NCI-H460 (cell line): ENCODE measurements around the gene CD164. TPM values are rescaled to one million over a fixed set of nuclear protein-coding genes. Genes with fewer than 3 reads are reported as not detected.
"Not testable (repeated sequence)": the region's sequence is repeated elsewhere in the genome, so short reads cannot be mapped to it uniquely, and the experiment has no call there.

Source experiments
- DNase-seq: peaks from one replicate; pipeline ENCODE4 v3.0.0-alpha.2; 2016; ENCODE audit warnings: low read depth; ENCODE audit errors: extremely low read depth
- total RNA-seq: library from RNA; depleted of rRNA; stranded (reverse); fragments of >200 nt; shearing (Covaris generic); gene quantifications from 2 replicates; pipeline ENCODE4 v1.2.3, GENCODE V29; 2014

Gene CD164
- total RNA-seq, 1 experiment from 2014 or later = 98.5 TPM

DNA sequence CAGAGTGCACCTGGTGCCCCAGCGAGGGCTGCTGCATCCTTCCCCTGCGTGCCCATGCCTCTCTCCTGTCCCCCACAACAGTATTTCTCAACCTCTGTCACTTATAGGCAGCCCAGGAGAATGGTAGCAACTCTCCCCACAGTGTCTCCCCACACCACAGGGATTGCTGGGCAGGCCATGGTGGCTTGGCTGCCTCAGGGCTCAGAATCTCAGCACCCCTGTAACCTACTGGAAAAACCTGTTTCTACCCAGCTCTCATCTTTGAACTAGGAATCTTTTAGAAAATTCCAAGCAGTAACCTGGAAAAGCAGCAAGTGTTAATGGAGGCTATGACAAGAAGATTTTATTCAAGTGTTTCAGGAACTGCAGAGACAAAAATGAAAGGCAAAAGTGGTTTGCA, 38.0 kb downstream of the CD164 start:
- DNase-seq = no peak

DNA sequence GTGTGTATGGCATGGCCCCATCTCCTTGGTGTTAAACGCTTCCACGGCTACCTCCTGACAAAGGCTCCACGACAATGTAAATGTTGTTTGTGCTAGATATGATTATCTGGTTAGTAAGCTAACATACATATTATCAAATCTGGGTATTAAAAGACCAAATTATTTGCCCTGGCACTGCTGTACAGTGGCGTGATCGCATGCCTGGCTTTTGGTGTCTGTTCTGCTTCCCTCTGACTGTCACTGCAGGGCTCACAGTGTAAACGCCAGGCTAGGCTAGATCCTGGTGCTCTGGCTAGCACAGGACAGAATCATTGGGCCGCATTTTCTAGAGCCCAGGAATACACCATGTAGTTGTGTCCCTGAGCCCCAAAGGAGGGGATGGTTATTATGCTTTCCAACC, 38.7 kb downstream of the CD164 start:
- no peak for DNase-seq

DNA sequence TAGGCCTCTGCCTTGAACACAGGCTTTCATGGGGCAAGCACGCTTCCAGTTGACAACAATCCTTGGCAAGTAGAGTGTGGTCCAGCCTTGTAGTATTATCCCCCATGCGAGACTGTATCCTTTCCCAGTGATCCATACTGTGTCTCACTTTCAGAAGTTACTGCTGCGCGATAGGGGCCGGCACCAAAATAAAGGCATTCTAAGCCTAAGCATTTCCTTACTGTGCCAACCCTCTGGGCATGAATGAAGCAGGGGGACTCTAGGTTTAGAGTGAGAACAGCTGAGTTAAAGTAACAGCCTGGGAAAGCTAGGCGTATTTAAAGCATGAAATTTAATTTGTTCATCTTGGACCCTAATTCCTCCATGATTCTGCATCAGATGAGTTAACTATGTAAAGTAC, 39.4 kb downstream of the CD164 start:
- DNase-seq = no peak

DNA sequence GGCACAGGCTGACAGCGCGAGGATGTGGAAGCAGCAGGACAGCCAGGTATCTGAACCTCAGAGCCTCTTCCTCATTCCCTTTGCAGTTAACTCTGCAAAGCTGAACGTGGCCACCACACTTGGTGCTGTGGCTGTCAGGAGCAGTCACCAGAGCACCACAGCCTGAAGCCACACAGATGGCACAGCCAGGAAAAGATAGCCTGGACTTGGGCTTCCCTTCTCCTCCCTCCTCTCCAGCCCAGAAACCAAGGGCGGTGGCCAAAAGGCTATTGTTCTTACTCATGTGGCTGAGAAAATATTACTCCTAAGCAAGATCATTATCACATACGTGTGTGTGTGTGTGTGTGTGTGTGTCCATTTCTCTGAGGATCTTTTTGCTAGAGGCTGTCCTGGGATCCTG, 39.8 kb downstream of the CD164 start:
- no peak for DNase-seq

DNA sequence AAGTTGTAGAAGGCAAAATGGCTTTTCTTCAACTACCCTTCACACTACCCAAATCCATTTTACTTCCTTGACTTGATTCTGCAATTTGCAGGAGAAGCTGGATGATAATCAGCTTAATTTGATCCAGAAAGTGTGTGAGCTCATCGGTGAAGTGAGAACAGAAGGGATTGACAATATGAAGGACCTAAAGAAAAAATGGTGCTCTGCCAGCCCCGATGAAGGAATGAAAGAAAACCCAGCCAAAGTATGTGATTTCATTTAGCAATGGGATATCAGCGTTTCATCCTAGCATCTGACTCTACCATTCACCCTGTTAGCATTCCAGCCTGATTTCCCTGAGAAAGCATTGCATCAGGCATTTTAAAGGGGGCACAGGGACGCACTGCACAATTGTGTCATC, 41.5 kb downstream of the CD164 start:
- no peak for DNase-seq

DNA sequence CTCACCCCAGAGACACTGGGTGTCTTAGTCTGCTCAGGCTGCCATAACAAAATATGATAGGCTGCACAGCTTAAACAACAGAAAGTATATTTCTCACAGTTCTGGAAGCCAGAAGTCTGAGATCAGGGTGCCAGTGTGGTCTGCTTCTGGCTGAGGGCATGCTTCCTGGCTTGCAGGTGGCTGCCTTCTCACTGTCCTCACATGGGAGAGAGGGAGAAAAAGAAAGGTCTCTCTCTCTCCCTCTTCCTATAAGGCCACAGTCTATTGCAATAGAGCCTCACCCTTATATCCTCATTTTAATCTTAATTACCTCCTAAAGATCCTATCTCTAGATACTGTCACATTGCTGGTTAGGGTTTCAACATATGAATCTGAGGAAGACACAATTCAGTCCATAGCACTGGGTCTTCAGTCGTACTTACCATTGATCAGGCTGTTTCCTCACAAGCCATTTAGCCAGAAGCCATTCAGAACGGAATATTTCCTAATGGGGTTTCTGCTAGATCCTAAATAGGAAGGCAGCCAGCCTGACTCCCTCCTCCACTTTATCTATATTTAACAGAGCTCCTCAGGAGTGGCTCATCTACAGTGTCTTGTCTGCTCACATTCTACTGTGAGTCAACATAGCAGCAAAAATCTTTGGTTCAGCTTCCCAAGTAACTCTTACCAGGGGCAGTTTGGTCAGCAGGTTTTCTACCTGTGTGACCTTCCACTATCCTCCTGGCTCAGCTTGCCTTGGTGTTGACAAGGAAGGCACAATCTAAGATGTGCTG, 42.2 kb downstream of the CD164 start:
- no peak for DNase-seq

DNA sequence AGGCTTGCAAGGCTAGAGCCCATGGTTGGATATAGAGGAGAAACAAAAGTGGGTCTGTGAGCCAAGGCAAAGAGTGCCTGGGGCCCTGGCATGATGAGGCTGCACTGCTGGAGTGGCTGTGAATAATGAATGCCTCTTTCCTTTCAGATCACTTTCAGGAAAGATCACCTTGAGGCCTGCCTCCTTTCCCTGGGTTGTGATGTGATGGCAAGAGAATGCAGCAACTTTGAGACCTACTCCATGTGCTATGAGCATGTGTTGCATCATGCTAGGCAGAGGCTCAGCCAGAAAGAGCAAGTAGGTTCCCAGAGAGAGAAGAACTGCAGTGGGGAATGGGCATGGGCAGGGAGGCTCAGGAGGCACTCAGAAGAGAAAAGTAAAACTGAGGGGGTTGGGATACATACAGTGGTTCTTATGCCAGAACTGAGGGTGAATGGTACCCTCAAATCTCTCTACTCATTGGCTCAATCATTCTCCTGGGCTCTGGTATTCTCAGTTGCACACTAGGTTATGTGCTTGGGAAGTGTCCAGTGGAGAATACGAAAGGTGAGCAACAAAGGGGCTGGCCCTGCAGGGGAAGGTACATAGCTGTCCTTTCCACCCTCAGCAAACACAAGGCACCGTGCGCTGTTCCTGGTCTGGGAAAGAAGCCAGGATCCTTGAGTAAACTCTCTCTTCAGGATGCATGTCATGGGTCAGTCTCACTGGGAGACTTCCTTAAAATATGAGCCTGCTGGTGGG, 45.9 kb downstream of the CD164 start:
- DNase-seq = peak; percentile 17

DNA sequence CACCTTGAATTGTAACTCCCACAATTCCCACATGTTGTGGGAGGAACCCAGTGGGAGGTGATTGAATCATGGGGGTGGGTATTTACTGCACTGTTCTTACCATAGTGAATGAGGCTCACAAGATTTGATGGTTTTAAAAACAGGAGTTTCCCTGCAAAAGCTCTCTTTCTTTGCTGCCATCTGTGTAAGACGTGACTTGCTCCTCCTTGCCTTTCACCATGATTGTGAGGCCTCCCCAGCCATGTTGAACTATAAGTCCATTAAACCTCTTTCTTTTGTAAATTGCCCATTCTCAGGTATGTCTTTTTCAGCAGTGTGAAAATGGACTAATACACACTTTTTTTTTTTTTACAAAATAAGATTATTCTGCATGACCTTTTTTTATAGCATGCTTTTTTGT, 48.4 kb downstream of the CD164 start:
- DNase-seq = not testable (repeated sequence)

DNA sequence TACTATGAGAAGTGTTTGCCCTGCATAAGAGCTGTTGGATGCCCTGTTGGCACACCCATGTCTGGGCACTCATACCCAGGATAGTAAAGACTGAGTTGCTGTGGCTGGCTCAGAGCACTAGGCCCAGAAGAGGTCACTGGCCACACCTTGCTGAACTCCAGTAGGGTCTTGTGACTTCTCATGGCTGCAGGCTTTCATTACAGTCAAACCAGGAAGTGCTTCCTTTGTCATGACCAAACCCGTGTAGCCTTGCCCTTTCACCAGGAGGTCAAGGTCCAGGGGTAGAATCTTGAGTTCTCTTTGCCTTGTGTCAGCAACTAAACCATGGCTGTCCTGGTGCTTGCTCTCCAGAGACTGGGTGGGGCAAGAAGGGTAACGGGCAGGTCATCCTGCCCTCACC, 49.5 kb downstream of the CD164 start:
- no peak for DNase-seq

DNA sequence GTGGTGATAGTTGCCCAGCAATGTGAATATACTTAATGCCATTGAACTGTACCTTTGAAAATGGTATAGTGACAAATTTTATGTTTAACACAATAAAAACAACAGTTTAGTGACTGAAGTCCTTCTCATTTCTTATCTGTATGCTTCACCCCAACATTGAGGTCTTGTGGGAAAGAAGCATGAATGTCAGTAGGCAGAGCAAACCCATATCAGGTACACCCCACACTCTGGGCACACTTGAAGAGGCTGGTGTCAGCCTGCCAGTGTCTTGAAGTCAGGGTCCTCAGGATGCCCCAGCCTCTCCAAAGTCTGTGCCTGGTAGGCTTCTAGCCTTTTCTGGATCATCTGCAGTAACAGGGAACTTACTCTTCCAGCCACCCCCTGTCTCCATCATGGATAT, 51.2 kb downstream of the CD164 start:
- no peak for DNase-seq

DNA sequence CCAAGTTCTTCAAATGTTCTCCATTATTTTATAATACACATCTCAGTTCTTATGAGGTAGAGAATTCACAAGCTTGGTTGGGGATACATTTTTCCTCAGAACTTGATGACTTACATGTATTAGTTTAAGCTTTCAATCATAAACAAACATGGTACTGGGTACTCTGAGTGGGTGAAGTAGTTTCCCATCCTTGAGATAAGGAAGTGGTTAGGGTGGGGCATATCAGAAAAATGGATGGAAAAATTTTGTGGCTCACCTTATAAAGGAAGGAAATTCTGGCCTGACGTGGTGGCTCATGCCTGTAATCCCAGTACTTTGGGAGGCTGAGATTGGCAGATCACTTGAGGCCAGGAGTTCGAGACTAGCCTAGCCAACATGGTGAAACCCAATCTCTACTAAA, 52.0 kb downstream of the CD164 start:
- DNase-seq = no peak

DNA sequence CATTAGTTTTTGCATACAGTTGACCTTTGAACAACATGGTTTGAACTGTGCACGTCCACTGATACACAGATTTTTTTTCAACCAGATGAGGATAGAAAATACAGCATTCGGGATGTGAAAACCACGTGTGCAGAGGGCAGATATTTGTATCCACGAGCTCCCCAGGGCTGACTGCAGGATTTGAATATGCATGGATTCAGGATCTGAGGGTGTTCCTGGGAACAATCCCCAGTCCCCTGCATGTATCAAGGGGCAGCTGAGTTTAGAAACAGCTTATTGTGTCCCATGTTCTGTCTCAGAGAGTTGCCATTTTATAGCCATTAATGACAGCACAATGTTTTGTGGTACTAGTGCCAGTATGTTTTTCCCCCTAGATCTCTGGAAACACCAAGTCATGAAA, 53.6 kb downstream of the CD164 start:
- no peak for DNase-seq

DNA sequence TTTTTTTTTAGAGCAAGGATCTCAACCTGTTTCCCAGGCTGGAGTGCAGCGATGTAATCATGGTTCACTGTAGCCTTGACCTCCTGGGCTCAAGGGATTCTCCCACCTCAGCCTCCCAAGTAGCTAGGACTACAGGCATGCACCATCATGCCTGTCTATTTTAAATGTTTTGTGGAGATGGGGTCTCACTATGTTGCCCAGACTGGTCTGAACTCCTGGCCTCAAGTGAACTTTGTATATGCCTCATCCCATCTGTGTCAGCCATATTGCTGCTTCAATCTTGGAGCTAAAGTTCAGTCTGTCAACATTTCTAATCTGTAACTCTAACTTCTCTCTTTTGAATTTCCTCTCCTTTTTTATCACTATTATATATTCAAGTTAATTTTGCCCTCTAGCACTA, 54.3 kb downstream of the CD164 start:
- no peak for DNase-seq

DNA sequence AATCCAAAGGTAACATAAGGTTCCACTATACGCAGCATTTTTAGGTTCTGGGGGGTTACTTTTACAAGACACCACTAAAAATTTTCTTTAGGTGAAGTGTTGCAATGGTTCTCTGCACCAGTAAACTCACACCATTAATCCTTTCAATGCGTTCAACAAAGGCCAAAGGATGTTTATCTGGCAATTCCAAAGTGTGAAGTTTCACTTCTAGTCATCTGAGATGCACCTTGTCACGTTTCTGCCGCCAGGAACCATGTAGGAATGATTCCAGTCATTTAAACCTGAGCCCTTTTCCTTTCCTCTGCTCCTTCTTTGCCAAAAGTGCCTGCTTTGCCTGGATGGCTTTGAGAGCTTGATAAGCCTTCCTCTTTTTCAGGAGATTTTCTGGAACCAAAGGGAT, 54.8 kb downstream of the CD164 start:
- no peak for DNase-seq

DNA sequence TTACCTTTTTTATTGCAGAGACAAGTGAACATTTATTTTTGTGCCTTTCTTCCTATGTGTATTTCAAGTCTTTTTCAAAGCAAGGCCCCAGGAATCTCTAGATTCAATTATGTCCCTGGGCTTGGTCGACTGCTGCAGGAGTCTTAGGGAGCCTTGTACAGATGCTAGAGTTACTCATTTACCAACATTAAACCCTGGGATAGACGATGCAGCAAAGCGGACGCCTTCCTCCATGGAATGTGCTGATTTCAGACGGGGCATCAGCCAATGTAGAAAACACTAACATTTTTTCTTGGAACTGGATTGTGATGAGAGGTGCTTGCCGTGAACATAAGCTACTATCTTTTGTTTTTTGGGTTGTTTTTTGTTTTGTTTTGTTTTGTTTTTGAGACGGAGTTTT, 55.9 kb downstream of the CD164 start:
- no peak for DNase-seq

DNA sequence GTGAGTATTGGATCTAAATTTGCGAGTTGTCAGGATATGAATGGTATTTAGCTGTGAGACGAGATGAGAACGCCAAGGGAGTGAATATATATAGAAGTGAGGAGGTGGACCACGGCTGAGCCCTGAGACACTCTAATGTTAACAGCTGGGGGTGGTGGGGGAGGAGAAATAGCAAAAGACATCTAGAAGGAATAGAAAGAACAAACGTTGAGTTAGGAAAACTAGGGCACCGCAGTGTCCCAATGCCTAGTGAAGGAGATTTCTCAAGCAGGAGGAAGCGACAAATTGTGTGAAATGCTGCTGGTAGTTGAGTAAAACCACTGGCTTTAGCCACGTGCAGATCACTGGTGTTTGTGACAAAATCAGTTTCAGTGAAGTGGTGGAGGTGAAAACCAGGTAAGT, 56.9 kb downstream of the CD164 start:
- DNase-seq = no peak

DNA sequence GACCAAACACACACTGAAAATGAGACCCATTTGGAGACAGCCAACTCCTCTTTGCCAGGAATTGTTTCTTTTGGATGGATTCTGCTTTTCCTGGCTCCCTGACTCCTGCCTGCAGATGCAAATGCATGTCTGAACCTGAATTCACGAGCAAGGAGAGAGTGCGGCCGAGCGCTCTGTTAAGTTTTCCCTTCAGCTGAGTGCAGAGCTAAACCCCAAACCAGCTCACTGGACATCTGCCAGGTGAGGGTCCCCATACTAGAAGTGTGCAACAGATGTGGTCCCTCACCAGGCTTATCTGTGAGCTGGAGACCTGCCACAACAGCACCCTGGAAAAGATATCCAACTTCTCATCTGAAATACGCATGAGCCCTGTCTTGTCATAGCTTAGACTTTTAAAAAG, 59.0 kb downstream of the CD164 start:
- no peak for DNase-seq

DNA sequence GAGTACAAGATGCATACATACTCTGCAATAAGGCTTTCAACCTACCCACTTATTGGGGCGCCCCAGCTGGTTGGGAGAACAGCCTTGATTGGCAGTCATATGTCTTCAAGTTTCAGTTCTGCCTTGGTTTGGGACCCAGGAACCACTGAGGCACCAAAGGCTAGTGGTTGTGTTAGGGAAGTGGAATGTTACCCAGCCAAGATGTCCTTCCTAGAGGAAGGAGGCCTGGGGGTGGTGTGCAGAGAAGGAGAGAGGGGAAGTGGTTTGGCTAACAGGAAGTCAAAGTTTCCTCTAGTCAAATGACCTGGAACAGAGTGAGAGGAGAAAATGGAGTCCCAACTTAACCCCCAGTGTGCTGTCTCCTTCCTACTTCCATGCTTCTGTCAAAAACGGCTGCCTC, 59.4 kb downstream of the CD164 start:
- no peak for DNase-seq

DNA sequence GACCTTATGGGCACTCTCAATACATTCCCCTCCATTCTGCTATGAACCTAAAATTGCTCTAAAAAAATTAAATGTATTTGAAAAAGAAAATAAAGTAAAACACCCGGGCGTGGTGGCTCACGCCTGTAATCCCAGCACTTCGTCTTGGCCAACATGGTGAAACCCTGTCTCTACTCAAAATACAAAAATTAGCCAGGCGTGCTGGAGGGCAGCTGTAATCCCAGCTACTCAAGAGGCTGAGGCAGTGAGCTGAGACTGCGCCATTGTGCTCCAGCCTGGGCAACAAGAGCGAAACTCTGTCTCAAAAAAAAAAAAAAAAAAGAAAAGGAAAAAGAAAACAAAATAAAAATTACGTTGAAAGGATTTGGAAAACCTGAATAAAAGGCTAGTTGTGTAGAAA, 60.5 kb downstream of the CD164 start:
- no peak for DNase-seq

DNA sequence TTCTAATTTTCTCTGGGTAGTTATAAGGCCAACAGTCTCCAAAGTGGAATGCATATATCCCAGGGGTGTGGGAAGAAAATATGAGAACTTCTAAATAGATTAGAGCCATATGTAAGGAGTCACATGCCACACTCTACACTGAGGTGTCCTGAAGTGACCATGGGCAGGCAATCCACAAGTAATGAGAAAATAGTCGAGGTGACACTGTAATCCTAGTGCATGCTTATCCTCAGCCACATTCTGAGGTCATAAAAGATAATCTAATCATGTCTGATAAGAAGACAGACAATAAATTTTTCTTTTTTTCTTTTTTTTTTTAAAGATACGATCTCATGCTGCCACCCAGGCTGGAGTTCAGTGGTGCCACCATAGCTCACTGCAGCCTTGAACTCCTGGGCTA, 62.2 kb downstream of the CD164 start:
- DNase-seq = no peak

DNA sequence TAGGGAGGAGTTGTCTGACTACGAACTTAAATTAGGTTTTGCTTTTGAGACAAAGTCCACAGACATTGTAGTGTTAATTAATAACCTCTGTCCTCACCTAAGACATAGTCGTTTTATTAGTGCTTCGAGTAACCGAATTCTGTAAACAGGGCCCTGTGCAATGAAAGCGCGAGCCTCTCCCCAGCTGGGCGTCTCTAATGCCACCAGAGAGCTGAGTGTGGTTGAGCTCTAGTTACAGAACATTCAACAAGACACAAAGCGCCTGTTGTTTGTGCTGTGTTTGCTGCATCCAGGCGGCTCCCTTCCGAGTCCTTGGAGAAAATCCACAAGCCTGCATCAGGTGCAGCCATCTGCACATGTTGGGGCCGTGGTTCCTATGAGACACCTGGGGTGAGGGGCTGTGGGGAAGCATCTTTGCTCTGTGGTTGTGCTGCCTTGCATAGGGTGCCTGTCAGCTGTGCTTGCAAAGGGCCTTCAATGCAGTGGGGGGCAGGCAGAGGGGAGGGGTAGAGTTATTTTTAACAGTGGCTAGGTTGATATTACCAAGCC, 63.9 kb downstream of the CD164 start:
- no peak for DNase-seq

DNA sequence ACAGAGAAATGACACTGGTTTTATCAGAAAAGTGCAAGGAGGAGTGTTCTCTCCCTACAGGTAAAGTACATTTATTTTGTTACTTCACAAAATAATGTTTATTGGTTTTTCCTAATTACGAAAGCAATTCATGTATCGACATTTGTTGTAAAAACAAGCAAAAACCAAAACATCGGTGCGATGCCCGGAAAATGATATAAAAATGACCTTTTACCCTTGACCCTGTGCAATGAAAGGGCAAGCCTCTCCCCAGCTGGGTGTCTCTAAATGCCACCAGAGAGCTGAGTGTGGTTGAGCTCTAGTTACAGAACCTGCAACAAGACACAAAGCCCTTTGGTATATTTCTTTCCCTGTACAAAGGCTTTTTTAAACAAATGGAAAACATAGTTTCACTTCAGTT, 65.4 kb downstream of the CD164 start:
- no peak for DNase-seq
